Mucosa of rectum (tissue), 2 donors: ENCODE data around the gene ARPC5.

Experiments
- H3K27ac ChIP-seq, 2 donors: one replicate each; pipeline ENCODE4 v1.7.0; 2013; ENCODE audit warnings: inconsistent platforms in 2 of 2, low read depth in 2 of 2, low read length in 2 of 2
- H3K27me3 ChIP-seq, 2 donors: one replicate each; pipeline ENCODE4 v1.7.0; 2013; ENCODE audit warnings: low read length in 2 of 2; ENCODE audit not compliant: control insufficient read depth in 2 of 2, insufficient read depth in 2 of 2
- H3K36me3 ChIP-seq, 2 donors: one replicate each; pipeline ENCODE4 v1.7.0; 2013; ENCODE audit warnings: low read length in 2 of 2; ENCODE audit not compliant: control insufficient read depth in 2 of 2, insufficient read depth in 2 of 2
- H3K4me1 ChIP-seq, 2 donors: one replicate each; pipeline ENCODE4 v1.7.0; 2013; ENCODE audit warnings: low read length in 2 of 2, mild to moderate bottlenecking in 1 of 2; ENCODE audit not compliant: control insufficient read depth in 2 of 2, insufficient read depth in 2 of 2
- H3K4me3 ChIP-seq, 2 donors: one replicate each; pipeline ENCODE4 v1.7.0; 2013; ENCODE audit warnings: low read length in 2 of 2
- H3K9ac ChIP-seq, 2 donors: one replicate each; pipeline ENCODE4 v1.7.0; 2013; ENCODE audit warnings: low read length in 2 of 2, low read depth in 1 of 2, mild to moderate bottlenecking in 1 of 2
- H3K9me3 ChIP-seq, 2 donors: one replicate each; pipeline ENCODE4 v1.7.0; 2013; ENCODE audit warnings: low read length in 2 of 2; ENCODE audit not compliant: control insufficient read depth in 2 of 2
- donor health status: healthy.
- donor health status: Normal muscosa, but diverticular disease.

The ARPC5 gene

GRCh38 chr1:183602510-183602909, 33.1 kb downstream of the ARPC5 start:
- Histone ChIP-seq H3K9ac (no peak overlapping the region), H3K27me3 (no peaks in the 10 kb centered on the region), H3K9me3 (no peaks in the 10 kb centered on the region), H3K27ac (peak overlapping the region in 1 of 2 donors; percentile 33), H3K36me3 (no peaks in the 10 kb centered on the region), H3K4me3 (no peak overlapping the region), H3K4me1 (peaks cover 2 to 10% of the 10 kb centered on the region in 2 donors)

GRCh38 chr1:183600634-183601033, 34.9 kb downstream of the ARPC5 start:
- no peaks in the 10 kb centered on the region for H3K9me3 ChIP-seq
- H3K4me1 ChIP-seq, result peaks cover 2 to 10% of the 10 kb centered on the region in 2 donors
- no peak overlapping the region for H3K4me3 ChIP-seq
- no peak overlapping the region for H3K27ac ChIP-seq
- H3K9ac ChIP-seq, result no peak overlapping the region
- no peaks in the 10 kb centered on the region for H3K36me3 ChIP-seq
- H3K27me3 ChIP-seq, result no peaks in the 10 kb centered on the region

- H3K36me3 ChIP-seq, result no peaks in the 10 kb centered on the region
- H3K9me3 ChIP-seq, result no peaks in the 10 kb centered on the region
- H3K4me3 ChIP-seq, result no peak overlapping the region
- H3K27ac ChIP-seq, result no peak overlapping the region
- peaks cover 2 to 10% of the 10 kb centered on the region in 2 donors for H3K4me1 ChIP-seq
- no peak overlapping the region for H3K9ac ChIP-seq
- no peaks in the 10 kb centered on the region for H3K27me3 ChIP-seq
Observed at GRCh38 chr1:183600136-183600535, 35.4 kb downstream of the ARPC5 start.

- Histone ChIP-seq H3K27ac (no peak overlapping the region), H3K36me3 (no peaks in the 10 kb centered on the region), H3K4me1 (peaks cover 2 to 4% of the 10 kb centered on the region in 2 donors), H3K4me3 (no peak overlapping the region), H3K27me3 (no peaks in the 10 kb centered on the region), H3K9me3 (no peaks in the 10 kb centered on the region), H3K9ac (no peak overlapping the region)
Observed at GRCh38 chr1:183598386-183598785, 37.2 kb downstream of the ARPC5 start.

GRCh38 chr1:183597656-183598347, 37.8 kb downstream of the ARPC5 start:
- H3K9me3 ChIP-seq, result no peaks in the 10 kb centered on the region
- H3K36me3 ChIP-seq, result no peaks in the 10 kb centered on the region
- H3K4me1 ChIP-seq, result peaks cover 0 to 3% of the 10 kb centered on the region in 2 donors
- H3K4me3 ChIP-seq, result no peak overlapping the region
- no peak overlapping the region for H3K9ac ChIP-seq
- no peaks in the 10 kb centered on the region for H3K27me3 ChIP-seq
- no peak overlapping the region for H3K27ac ChIP-seq

- Histone ChIP-seq H3K9ac (no peak overlapping the region), H3K36me3 (no peaks in the 10 kb centered on the region), H3K4me3 (no peak overlapping the region), H3K27ac (no peak overlapping the region), H3K9me3 (no peaks in the 10 kb centered on the region), H3K27me3 (no peaks in the 10 kb centered on the region), H3K4me1 (no peaks in the 10 kb centered on the region)
Observed at GRCh38 chr1:183596500-183596899, 39.1 kb downstream of the ARPC5 start.

- no peaks in the 10 kb centered on the region for H3K36me3 ChIP-seq
- H3K4me3 ChIP-seq, result no peak overlapping the region
- H3K27me3 ChIP-seq, result no peaks in the 10 kb centered on the region
- H3K9me3 ChIP-seq, result no peaks in the 10 kb centered on the region
- H3K9ac ChIP-seq, result no peak overlapping the region
- no peak overlapping the region for H3K27ac ChIP-seq
- H3K4me1 ChIP-seq, result peaks cover 0 to 4% of the 10 kb centered on the region in 2 donors
Observed at GRCh38 chr1:183595537-183595936, 40.0 kb downstream of the ARPC5 start.

- Histone ChIP-seq H3K9ac (no peak overlapping the region), H3K9me3 (no peaks in the 10 kb centered on the region), H3K27ac (peak overlapping the region in 1 of 2 donors; percentile 35), H3K4me1 (peaks cover 8 to 15% of the 10 kb centered on the region in 2 donors), H3K27me3 (no peaks in the 10 kb centered on the region), H3K36me3 (no peaks in the 10 kb centered on the region), H3K4me3 (no peak overlapping the region)
Observed at GRCh38 chr1:183593356-183593755, 42.2 kb downstream of the ARPC5 start.

GRCh38 chr1:183592733-183593132, 42.9 kb downstream of the ARPC5 start:
- Histone ChIP-seq H3K4me1 (peaks cover 8 to 15% of the 10 kb centered on the region in 2 donors), H3K9ac (no peak overlapping the region), H3K27me3 (no peaks in the 10 kb centered on the region), H3K27ac (peak overlapping the region in 1 of 2 donors; percentile 35), H3K36me3 (no peaks in the 10 kb centered on the region), H3K4me3 (no peak overlapping the region), H3K9me3 (no peaks in the 10 kb centered on the region)

GRCh38 chr1:183590244-183591191, 45.1 kb downstream of the ARPC5 start, which contains the start of gene NCF2:
Gene NCF2 (minus strand): TSS chr1:183590459. CDS start chr1:183590329, 130 bp downstream.
- Histone ChIP-seq H3K4me1 (peaks cover 8 to 15% of the 10 kb centered on the region in 2 donors), H3K27ac (peak within 1 kb of the TSS; percentile 15 to 68), H3K9ac (no peak within 1 kb of the TSS), H3K36me3 (no peaks in the 10 kb centered on the region), H3K9me3 (no peaks in the 10 kb centered on the region), H3K4me3 (peak within 1 kb of the TSS in 1 of 2 donors; percentile 58), H3K27me3 (no peaks in the 10 kb centered on the region)
